Skeletal muscle tissue (tissue), 4 donors: ENCODE results near the gene ATXN10. TPM values are rescaled to one million over a fixed set of nuclear protein-coding genes. Genes with fewer than 3 reads are reported as not detected.

Experiments used
- H3K27ac ChIP-seq: one replicate; pipeline ENCODE4 v1.7.0; 2013; ENCODE audit warnings: mild to moderate bottlenecking, low read depth, low read length, inconsistent platforms
- H3K27me3 ChIP-seq, 3 donors: one replicate each; pipeline ENCODE4 v1.7.0; 2013; ENCODE audit warnings: low read length in 3 of 3; ENCODE audit not compliant: control insufficient read depth in 3 of 3, insufficient read depth in 3 of 3
- H3K36me3 ChIP-seq, 3 donors: one replicate each; pipeline ENCODE4 v1.7.0; 2013; ENCODE audit warnings: low read length in 3 of 3; ENCODE audit not compliant: control insufficient read depth in 3 of 3, insufficient read depth in 3 of 3
- H3K4me1 ChIP-seq, 3 donors: one replicate each; pipeline ENCODE4 v1.7.0; 2013; ENCODE audit warnings: low read length in 3 of 3, mild to moderate bottlenecking in 3 of 3; ENCODE audit not compliant: control insufficient read depth in 3 of 3, insufficient read depth in 3 of 3
- H3K4me3 ChIP-seq, 3 donors: one replicate each; pipeline ENCODE4 v1.7.0; 2013; ENCODE audit warnings: low read length in 3 of 3
- H3K9ac ChIP-seq, 3 donors: one replicate each; pipeline ENCODE4 v1.7.0; 2013; ENCODE audit warnings: low read length in 3 of 3, mild to moderate bottlenecking in 3 of 3, moderate library complexity in 2 of 3, low read depth in 1 of 3
- H3K9me3 ChIP-seq, 3 donors: one replicate each; pipeline ENCODE4 v1.7.0; 2013; ENCODE audit warnings: low read length in 3 of 3; ENCODE audit not compliant: control insufficient read depth in 3 of 3
- total RNA-seq: library from RNA; depleted of rRNA; stranded (reverse); fragments of >200 nt; gene quantifications from one replicate; pipeline ENCODE4 v1.2.3, GENCODE V29; 2014
- donor health status: Osteomylitis.

Gene ATXN10
- total RNA-seq, 1 donor from 2014 or later = 310 TPM

DNA sequence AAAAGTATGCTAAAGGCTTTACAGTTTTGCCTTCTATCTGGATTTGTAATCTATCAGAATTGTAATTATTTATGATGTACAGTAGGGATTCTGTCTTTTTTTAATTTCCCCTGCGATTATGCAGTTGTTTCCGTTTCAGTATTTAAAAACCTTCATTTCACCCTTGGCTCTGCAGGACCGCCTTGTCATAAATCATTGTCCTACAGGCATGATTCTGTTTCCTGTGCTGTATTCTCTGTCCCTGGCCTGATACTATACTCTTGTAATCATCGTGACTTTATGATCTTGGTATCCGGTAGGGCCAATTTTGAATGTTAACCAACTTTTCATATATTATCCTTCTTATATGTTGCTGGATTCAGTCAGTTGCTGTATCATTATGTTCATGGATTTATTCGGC is 151.7 kb downstream of the ATXN10 start:
- peaks cover 3 to 5% (median 3%) of the 10 kb centered on the region in 3 donors for H3K4me1 ChIP-seq
- no peak overlapping the region for H3K9ac ChIP-seq
- H3K27me3 ChIP-seq = no peaks in the 10 kb centered on the region
- H3K27ac ChIP-seq = no peak overlapping the region
- peaks cover 0 to 7% (median 2%) of the 10 kb centered on the region in 3 donors for H3K36me3 ChIP-seq
- H3K9me3 ChIP-seq = no peaks in the 10 kb centered on the region
- H3K4me3 ChIP-seq = no peak overlapping the region

DNA sequence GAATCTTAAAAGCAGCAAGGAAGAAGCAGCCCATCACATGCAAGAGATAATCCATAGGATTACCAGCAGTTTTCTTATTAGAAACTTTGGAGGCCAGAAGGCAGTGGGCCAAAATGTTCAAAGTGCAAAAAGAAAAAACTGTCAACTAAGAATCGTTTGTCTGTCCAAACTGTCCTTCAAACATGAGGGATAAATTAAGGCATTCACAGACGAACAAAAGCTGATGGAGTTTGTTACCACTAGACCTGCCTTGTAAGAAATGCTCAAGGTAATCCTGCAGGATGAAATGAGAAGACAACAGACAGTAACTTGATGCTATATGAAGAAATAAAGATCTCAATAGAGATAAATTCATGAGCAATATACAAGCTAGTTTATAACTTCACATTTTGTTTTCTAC is 154.9 kb downstream of the ATXN10 start:
- Histone ChIP-seq H3K36me3 (peaks cover 0 to 7% (median 0%) of the 10 kb centered on the region in 3 donors), H3K9me3 (no peaks in the 10 kb centered on the region), H3K4me3 (no peak overlapping the region), H3K4me1 (no peaks in the 10 kb centered on the region), H3K9ac (no peak overlapping the region), H3K27me3 (no peaks in the 10 kb centered on the region), H3K27ac (no peak overlapping the region)

DNA sequence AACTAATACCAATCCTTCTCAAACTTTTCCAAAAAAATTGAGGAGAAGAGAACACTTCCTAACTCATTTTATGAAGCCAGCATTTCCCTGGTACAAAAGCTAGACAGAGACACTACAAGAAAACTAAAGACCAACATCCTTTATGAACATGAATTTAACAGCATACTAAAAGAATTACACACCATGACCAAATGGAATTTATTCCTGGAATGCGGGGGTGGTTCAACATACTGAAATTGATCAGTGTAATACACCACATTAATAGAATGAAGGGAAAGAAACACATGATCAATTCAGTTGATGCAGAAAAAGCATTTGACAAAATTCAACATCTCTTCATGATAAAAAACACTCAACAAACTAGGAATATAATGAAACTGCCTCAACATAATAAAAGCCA is 157.2 kb downstream of the ATXN10 start:
- Histone ChIP-seq H3K27me3 (no peaks in the 10 kb centered on the region), H3K4me3 (no peak overlapping the region), H3K9ac (no peak overlapping the region), H3K27ac (no peak overlapping the region), H3K36me3 (peaks cover 0 to 5% (median under 1%) of the 10 kb centered on the region in 3 donors), H3K4me1 (peaks cover 0 to 3% (median 3%) of the 10 kb centered on the region in 3 donors), H3K9me3 (no peaks in the 10 kb centered on the region)

DNA sequence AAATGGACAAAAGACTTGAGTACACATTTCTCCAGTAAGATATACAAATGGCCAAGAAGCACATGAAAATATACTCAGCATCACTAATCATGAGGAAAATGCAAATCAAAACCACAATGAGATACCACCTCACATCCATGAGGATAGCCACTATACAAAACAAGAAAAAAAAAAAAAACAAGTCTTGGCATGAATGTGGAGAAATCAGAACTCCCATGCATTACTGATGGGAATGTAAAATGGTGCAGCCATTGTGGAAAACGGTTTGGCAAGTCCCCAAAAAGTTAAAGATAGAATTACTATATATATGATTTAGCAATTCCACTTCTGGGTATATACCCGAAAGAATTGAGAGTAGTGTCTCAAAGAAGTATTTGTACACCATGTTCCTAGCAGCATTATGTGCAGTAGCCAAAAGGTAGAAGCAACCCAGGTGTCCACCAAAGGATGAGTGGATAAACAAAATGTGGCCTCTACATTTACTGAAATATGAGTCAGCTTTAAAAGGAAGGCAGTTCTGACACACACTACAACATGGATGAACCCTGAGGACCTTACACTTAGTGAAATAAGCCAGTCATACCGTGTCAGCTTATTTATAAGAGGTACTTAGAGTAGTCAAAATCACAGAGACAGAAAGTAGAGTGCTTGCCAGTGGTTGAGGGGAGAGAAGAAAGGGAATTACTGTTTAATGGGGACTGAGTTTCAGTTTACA is 159.1 kb downstream of the ATXN10 start:
- Histone ChIP-seq H3K4me1 (peaks cover 0 to 3% (median 3%) of the 10 kb centered on the region in 3 donors), H3K27me3 (no peaks in the 10 kb centered on the region), H3K9ac (no peak overlapping the region), H3K9me3 (no peaks in the 10 kb centered on the region), H3K36me3 (peaks cover 0 to 5% (median 4%) of the 10 kb centered on the region in 3 donors), H3K4me3 (no peak overlapping the region), H3K27ac (no peak overlapping the region)

- no peaks in the 10 kb centered on the region for H3K27me3 ChIP-seq
- no peaks in the 10 kb centered on the region for H3K9me3 ChIP-seq
- no peak overlapping the region for H3K4me3 ChIP-seq
- H3K4me1 ChIP-seq = peaks cover 0 to 3% (median 3%) of the 10 kb centered on the region in 3 donors
- peaks cover 0 to 5% (median 4%) of the 10 kb centered on the region in 3 donors for H3K36me3 ChIP-seq
- no peak overlapping the region for H3K9ac ChIP-seq
- H3K27ac ChIP-seq = no peak overlapping the region
Measured at GRCh38 chr22:45831394-45831793, 159.8 kb downstream of the ATXN10 start.

GRCh38 chr22:45832180-45832579 is 160.5 kb downstream of the ATXN10 start:
- Histone ChIP-seq H3K4me1 (peaks cover 0 to 3% (median 3%) of the 10 kb centered on the region in 3 donors), H3K36me3 (peaks cover 0 to 5% (median 4%) of the 10 kb centered on the region in 3 donors), H3K9me3 (no peaks in the 10 kb centered on the region), H3K4me3 (no peak overlapping the region), H3K9ac (no peak overlapping the region), H3K27ac (no peak overlapping the region), H3K27me3 (no peaks in the 10 kb centered on the region)

DNA sequence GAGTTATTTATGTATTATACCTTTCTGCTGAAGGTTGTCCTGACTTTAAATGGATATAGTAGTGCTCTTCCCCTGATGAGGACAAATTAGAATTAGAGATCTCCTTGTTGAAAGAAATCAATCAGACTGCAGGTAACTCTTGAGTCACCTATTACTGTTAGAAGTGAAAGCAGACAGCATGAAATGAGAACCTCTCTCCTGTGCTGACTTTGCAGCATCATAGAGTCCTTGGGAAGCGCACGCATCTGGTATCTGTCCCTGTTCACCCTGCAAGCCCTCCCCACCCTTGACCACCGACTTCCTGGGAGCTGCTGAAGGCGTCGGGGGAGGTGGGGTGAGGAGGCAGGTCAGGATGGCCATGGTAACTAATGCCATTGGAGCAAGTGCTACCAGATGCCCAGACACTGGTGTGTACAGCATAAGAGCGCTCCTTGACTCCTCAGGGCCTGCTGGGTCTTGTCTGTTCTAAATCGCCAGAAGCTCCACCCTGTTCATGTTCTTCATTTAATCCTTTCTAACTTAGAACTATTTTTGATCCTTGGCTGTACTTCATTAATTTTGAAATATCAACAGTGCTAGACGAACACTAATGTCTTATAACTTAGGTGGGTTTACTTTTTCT is 161.4 kb downstream of the ATXN10 start:
- Histone ChIP-seq H3K36me3 (peaks cover 0 to 5% (median 4%) of the 10 kb centered on the region in 3 donors), H3K4me1 (peaks cover 0 to 3% (median 3%) of the 10 kb centered on the region in 3 donors), H3K27ac (no peak overlapping the region), H3K27me3 (no peaks in the 10 kb centered on the region), H3K9ac (no peak overlapping the region), H3K4me3 (no peak overlapping the region), H3K9me3 (no peaks in the 10 kb centered on the region)

DNA sequence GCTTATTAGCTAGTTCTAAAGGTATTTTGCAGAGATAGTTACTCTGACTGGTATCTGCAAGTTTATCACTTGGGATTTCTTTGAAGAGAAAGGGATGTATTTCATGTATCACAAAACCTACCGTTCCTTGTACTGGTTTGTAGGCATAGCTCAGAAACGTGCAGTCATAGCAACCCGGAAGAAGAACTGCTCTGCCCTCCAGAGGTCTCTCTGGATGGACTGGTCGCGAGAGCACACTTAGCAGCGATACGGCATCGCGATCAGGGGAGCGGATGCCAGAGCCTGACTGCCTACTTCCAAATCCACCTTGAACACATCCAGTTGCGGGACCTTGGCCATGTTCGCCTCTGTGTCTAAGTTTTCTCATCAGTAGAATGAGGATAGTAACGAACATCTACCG is 162.0 kb downstream of the ATXN10 start:
- Histone ChIP-seq H3K27ac (no peak overlapping the region), H3K9ac (no peak overlapping the region), H3K4me3 (no peak overlapping the region), H3K4me1 (peaks cover 0 to 3% (median 3%) of the 10 kb centered on the region in 3 donors), H3K9me3 (no peaks in the 10 kb centered on the region), H3K27me3 (no peaks in the 10 kb centered on the region), H3K36me3 (peaks cover 0 to 5% (median 4%) of the 10 kb centered on the region in 3 donors)

DNA sequence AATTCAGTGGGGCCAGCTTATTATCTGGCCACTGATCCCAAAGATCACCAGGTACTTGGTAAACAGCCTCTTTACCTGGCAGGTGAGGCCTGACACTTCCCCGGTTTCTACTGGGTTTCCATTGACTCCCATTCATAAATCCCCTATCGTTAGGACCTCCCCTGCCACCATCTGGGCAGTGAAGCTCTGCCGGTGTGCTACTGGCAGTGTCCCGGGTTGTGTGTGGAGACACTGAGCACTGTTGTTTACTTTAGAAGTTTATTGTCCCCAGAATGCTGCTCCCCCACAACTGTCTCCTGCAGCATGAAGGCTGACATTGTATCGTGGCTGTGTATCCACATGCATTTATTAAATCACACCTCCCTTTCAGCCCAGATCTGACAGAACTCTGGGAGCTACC is 162.6 kb downstream of the ATXN10 start:
- H3K27me3 ChIP-seq = no peaks in the 10 kb centered on the region
- no peaks in the 10 kb centered on the region for H3K9me3 ChIP-seq
- H3K27ac ChIP-seq = no peak overlapping the region
- H3K4me3 ChIP-seq = no peak overlapping the region
- H3K36me3 ChIP-seq = peaks cover 0 to 5% (median 4%) of the 10 kb centered on the region in 3 donors
- H3K9ac ChIP-seq = no peak overlapping the region
- H3K4me1 ChIP-seq = peaks cover 0 to 3% (median 3%) of the 10 kb centered on the region in 3 donors

- Histone ChIP-seq H3K27ac (no peak overlapping the region), H3K36me3 (peaks cover 0 to 5% (median 4%) of the 10 kb centered on the region in 3 donors), H3K4me3 (no peak overlapping the region), H3K9me3 (no peaks in the 10 kb centered on the region), H3K9ac (no peak overlapping the region), H3K4me1 (peaks cover 0 to 3% (median 3%) of the 10 kb centered on the region in 3 donors), H3K27me3 (no peaks in the 10 kb centered on the region)
Measured at GRCh38 chr22:45834795-45835194, 163.2 kb downstream of the ATXN10 start.
